ENCODE measurements around the gene NUDT19.
A peak's percentile ranks its signal among the peaks of the same experiment; 100 is the strongest.
"Not testable (repeated sequence)": the region's sequence is repeated elsewhere in the genome, so short reads cannot be mapped to it uniquely, and the experiment has no call there.

The NUDT19 gene

DNA sequence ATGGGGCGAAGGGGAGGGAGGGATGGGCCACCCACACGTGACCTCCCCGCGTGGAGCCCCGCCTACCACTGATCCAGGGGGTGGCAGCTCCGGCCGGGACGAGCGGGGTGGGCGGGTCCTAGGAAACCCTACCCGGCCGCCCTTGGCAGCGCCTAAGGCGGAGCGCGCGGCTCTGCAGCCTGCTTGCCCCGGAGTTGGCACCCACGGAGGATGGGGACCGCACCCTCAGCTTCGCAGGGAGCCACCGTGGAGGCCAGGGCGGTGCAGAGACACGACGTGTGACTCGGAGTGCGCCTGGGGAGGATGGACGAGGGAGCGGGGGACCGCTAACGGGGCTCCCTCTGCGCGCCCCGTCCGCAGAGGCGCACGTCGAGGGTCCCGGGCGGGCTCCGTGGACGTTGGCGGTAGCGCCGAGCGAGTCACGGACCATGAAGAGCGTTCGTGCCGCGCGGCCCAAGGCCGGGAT is 15.9 kb upstream of the NUDT19 start, which contains the start of gene RGS9BP:
Gene RGS9BP (plus strand): TSS at position 129 of the 466 bp plus-strand sequence. CDS start 416 bp downstream, outside the sequence.
- peak; percentile 38 for DNase-seq (ENCODE audit: low read depth)

DNA sequence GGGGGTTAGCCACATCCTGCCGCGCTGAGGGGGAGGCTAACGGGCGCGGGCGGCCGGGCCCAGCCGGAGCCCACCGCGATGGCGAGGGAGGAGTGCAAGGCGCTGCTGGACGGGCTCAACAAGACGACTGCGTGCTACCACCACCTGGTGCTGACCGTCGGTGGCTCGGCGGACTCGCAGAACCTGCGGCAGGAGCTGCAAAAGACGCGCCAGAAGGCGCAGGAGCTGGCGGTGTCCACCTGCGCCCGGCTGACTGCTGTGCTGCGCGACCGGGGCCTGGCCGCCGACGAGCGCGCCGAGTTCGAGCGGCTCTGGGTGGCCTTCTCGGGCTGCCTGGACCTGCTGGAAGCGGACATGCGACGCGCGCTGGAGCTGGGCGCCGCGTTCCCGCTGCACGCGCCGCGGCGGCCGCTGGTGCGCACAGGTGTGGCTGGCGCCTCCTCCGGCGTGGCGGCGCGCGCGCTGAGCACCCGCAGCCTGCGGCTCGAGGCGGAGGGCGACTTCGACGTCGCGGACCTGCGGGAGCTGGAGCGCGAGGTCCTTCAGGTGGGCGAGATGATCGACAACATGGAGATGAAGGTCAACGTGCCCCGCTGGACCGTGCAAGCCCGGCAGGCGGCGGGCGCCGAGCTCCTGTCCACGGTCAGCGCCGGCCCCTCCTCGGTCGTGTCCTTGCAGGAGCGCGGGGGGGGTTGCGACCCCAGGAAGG is 15.3 kb upstream of the NUDT19 start:
- no peak for DNase-seq (ENCODE audit: low read depth)

DNA sequence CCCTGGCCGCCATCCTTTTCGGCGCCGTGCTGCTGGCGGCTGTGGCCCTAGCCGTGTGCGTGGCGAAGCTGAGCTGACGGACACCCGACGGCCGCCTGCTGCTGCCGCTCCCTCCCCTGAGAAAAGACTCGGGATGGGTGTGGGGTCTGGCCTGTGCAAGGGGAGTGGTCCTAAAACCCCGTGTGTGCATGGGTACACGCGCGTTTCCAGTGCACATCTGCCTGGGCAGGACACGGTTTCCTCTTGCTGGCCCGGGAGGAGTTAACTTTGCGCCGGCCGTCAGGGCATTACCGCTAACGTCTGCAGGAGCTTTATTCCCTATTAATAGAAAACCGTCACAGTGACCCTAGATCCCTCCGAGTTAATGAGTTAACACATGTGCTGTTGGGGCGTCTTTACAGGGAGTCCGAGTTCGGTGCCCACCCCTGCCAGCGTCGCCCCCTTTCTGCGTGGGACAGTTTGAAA is 14.7 kb upstream of the NUDT19 start:
- no peak for DNase-seq (ENCODE audit: low read depth)

DNA sequence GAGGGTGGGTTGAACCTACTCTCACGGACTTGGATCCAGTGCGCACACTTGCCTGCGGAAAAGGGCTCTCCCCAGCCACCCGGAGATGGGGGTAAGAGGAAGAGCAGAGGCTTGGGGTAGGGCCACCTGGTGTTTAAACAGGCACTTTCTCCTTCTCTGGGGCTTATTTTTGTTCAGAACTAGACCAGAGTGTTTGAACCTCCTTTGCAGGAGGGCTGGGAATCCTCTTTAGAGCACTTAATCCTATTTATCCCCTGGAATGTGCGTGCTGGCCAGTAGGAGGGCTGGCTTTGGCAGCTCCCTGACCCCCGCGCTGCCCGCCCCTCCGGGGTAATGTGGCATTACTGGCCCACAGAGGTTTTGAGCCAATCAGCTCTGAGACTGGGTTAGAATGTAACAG is 14.0 kb upstream of the NUDT19 start:
- no peak for DNase-seq (ENCODE audit: low read depth)

DNA sequence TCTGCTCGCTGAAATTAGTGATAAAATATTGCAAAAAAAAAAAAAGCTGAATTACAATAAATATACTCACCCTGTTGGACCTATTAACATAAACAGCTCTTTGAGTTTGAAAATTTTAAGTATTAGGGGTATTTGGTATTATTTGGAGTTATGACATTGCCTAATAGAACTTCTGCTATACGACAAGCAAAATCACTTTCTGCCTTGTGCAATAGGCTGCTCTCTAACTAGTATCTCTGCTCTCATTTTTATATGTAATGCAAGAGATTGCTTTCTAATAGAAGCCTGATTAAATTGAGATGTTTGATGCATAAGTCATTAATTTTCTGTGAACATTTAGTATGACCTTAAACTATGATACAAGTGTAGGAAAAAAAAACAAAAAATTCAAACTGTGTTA is 10.6 kb upstream of the NUDT19 start:
- no peak for DNase-seq (ENCODE audit: low read depth)

DNA sequence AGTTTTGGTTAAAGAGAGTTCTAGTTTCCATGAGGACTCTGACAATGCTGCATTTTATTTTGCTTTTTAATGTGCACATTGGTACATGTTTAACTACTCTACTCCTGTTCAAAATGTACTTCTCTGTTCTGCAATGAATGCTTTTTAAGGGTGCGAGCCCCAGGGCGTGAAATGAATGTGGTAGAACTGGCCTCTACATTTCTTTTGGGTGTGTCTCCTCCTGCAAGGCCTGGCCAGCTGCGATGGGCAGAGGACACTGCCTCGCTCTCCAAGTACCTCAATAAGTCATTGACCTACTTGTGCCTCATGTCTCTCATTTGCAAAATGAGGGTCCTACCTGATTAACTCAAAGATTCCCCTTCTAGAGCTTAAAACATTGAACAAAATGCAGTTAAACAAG is 9.3 kb upstream of the NUDT19 start:
- DNase-seq (ENCODE audit: low read depth) = no peak

DNA sequence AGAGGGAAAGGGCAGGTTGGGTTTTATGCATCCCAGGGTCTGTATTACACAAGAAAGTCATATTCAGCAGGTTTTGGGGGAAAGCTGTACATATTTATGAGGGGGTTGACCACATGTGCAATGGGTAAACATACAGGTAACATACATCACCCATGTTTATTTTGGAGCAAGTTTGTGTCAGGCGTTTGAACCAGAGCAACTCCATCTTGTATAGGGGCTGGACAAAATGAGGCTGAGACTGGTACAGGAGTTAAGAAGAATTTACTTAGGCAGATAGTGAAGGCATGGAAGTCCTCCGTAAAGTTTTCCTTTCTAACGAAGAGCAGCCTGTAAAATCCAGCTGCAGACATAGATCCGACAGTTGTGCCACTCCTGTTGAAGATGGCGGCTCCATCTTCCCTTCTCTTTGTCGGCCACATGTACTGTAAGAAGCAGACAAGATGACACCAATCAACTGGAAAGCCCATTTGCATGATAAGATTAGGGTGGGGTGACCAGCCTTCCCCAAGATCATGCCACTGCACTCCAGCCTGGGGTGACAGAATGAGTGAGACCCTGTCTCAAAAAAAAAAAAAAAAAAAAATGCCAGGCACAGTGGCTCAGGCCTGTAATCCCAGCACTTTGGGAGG is 4.7 kb upstream of the NUDT19 start:
- no peak for DNase-seq (ENCODE audit: low read depth)

DNA sequence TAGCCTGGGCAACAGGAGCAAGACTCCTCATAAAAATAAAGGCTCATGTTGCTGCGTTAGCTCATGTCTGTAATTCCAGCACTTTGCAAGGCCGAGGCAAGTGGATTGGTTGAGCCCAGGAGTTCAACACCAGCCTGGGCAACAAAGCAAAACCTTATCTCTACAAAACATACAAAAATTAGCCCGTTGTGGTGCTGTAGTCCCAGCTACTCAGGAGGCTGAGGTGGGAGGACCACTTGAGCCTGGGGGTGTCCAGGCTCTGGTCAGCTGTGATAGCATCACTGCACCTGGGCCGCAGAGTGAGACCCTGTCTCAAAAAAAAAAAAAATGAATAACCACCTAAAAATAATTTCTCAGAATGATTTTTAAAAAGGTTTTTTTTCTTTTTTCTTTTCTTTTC is 3.9 kb upstream of the NUDT19 start:
- DNase-seq (ENCODE audit: low read depth) = no peak

DNA sequence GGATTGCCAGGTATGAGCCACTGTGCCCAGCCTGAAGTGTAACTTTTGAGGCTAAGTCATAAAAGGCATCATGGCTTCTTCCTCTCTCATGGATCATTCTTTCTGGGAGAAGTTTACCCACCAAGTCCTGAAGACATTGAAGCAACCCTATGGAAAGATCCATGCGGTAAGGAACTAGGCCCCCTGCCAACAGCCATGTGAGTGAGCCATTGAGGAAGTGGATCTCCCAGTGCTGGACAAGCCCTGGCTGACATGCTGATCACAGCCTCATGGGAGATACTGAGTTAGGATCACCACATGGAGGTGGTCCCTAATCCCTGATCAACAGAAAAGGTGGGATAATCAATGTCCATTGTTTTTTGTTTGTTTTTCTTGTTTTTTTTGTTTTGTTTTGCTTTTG is 3.3 kb upstream of the NUDT19 start:
- DNase-seq (ENCODE audit: low read depth) = no peak

DNA sequence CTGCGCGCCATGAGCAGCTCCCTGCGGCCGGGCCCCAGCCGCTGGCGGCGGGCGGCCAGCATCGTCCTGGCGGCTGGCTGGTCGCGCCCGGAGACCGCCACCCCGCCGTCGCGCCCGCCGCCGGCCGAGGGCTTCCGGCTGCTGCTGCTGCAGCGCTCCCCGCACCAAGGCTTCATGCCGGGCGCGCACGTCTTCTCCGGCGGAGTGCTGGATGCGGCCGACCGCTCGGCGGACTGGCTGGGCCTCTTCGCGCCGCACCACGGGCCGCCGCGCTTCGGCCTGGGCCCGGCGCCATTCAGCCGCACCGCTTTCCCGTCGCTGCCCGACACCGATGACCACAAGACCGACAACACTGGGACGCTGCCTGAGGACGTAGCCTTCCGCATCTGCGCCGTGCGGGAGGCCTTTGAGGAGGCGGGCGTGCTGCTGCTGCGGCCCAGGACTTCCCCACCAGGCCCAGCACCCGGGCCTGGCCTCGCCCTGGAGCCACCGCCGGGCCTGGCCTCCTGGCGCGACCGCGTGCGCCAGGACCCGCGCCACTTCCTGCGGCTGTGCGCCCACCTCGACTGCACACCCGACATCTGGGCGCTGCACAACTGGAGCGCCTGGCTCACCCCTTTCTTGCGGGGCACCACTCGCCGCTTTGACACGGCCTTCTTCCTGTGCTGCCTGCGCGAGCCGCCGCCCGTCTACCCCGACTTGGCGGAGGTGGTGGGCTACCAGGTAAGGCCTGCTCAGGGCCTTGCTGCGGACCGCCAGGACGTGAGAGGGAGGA is 518 bp downstream of the NUDT19 start:
- no peak for DNase-seq (ENCODE audit: low read depth)

DNA sequence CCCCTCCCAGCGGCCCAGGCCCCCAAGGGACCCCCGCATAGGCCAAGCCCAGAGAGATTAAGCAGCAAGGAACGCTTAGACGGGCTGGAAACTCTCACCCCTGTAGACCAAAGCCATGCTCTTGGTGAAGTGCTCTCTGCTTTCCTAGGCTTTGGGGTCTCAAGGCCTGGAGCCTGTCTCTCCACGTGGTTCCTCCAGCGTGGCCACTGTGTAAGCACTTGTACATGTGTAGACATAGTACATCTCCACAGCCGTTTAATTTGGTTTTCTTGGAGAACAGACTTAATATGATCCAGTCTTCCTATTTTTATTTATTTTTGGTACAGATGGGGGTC is 1.1 kb downstream of the NUDT19 start:
- no peak for DNase-seq (ENCODE audit: low read depth)

DNA sequence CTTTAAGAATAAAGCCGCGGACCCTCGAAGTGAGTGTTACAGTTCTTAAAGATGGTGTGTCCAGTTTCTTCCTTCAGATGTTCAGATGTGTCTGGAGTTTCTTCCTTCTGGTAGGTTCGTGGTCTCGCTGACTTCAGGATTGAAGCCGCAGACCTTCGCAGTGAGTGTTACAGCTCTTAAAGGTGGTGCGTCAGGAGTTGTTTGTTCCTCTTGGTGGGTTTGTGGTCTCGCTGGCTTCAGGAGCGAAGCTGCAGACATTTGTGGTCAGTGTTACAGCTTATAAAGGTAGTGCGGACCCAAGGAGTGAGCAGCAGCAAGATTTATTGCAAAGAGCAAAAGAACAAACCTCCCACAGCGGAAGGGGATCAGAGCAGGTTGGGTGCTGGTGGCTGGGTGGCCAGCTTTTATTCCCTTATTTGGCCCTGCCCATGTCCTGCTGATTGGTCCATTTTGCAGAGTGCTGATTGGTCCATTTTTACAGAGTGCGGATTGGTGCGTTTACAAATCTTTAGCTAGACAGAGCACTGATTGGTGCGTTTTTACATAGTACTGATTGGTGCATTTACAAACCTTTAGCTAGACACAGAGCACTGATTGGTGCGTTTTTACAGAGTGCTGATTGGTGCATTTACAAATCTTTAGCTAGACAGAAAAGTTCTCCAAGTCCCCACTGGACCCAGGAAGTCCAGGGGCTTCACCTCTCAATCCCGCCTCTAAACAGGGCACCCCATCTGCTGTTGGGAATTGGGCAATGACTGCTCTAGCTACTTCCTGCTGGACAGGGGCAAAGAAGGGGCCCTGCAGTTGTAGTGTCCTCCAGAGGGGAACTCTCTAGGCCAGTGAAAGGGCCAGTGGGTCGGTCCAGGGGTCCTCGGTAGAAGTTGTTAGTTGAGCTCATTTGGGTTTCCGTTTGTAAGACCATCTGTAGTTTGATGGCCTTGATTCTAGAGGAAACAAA is 1.8 kb downstream of the NUDT19 start:
- not testable (repeated sequence) for DNase-seq (ENCODE audit: low read depth)

DNA sequence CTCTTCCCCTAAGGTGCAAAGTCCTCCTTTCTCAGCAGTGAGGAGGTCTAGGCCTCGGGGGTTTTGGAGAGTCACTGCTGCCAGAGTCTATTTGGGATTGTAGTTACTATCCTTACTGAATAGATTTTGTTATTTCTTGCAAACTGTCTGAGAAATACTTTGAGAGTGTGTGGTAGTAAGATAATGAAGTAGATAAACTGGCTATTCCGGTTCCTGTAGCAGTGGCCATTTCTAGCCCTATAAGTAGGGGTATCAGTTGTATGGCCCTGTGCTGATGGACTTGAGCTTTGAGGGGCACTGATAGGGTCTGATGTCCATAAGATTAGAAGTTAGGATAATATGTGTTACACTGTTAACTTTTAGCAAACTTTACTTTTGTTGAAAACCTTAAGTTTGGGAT is 2.7 kb downstream of the NUDT19 start:
- not testable (repeated sequence) for DNase-seq (ENCODE audit: low read depth)

DNA sequence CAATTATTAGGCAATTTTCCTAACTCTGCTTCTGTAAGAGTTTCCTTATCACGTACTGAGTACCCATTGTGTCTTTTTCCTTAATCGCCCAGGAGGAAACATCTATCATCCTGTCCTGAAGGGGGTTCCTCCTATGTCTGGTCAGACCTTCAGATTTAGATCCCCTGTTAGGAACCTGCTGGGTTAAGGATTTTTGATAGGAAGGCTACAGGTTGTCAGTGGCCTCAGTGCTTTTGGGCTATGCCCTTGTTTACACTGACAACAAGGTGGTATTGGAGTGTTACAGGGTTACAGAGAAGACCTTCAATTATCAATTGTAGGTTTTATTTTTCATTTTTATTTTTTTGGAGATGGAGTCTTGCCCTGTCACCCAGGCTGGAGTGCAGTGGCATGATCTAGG is 3.2 kb downstream of the NUDT19 start:
- not testable (repeated sequence) for DNase-seq (ENCODE audit: low read depth)

DNA sequence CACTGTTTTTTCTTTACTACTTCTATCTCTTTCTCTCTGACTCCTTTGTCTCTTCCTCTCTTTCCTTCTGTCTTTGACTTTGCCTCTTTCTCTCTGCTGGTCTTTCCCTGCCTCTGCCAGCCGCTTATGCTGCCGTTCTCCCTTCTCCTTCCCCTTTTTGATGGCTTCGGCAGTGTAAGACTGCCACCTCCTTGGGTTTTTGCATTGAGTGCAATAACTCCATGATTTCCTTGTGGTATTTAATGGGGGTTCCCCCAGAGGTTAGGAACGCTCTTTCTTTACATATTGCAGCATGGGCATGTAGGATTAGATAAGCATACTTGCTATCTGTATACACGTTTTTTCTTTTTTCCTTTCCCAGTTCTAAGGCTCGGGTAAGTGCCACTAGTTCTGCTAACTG is 3.9 kb downstream of the NUDT19 start:
- not testable (repeated sequence) for DNase-seq (ENCODE audit: low read depth)

DNA sequence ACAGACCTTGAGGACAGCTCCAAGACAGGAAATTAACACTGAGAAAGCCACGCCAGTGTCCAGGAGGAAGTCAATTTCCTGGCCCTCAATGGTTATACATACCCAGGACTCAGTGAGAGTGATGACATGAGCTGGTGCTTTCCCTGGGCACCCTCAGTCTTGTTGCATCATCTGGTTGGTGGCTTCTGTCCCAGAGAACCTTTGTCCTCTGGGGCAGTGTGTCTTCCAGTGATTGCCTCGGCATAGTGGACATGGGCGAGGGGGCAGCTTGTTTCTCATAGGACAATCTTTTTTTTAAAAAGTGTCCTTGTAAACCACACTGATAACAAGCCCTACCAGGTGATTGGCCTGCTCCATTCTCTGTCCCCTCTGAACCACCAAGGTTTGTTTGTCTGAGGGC is 5.2 kb downstream of the NUDT19 start:
- not testable (repeated sequence) for DNase-seq (ENCODE audit: low read depth)

DNA sequence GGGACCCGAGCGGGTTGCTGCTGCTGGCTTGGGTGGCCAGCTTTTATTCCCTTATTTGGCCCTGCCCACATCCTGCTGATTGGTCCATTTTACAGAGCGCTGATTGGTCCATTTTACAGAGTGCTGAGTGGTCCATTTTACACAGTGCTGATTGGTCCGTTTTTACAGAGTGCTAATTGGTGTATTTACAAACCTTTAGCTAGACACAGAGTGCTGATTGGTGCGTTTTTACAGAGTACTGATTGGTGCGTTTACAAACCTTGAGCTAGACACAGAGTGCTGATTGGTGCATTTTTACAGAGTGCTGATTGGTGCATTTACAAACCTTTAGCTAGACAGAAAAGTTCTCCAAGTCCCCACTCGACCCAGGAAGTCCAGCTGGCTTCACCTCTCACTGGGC is 8.5 kb downstream of the NUDT19 start:
- not testable (repeated sequence) for DNase-seq (ENCODE audit: low read depth)

DNA sequence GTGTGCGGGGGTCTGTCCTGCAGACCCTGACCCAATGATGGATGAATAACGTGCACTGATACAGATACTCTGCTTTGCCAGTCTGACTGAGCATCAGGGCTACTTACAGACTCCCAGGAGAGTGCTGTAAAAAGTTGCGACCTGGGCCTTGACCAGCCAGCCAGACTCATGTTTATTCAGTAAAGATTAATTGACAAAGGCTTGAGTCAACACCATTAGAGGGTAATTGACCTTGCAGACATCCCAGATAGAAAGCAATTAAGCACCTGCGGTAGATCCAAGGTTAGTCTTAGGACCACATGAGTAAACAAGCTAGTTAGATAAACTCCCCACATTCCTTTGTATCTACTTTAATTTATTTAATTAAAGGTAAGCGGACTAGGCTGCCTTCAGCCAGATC is 10.4 kb downstream of the NUDT19 start:
- no peak for DNase-seq (ENCODE audit: low read depth)

DNA sequence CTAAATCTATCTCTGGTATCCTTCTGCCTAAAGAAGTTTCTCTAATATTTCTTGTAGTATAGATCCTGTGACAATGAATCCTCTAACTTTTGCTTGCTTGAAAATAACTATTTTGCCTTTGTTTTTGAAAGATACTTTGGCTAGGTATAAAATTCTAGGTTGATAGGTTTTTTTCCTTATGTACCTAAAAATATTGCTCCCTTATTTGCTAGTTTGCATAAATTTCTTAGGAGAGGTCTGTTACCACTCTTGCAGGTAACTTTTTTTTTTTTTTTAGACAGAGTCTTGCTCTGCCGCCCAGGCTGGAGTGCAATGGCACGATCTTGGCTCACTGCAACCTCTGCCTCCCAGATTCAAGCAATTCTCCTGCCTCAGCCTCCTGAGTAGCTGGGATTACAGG is 12.4 kb downstream of the NUDT19 start:
- not testable (repeated sequence) for DNase-seq (ENCODE audit: low read depth)

DNA sequence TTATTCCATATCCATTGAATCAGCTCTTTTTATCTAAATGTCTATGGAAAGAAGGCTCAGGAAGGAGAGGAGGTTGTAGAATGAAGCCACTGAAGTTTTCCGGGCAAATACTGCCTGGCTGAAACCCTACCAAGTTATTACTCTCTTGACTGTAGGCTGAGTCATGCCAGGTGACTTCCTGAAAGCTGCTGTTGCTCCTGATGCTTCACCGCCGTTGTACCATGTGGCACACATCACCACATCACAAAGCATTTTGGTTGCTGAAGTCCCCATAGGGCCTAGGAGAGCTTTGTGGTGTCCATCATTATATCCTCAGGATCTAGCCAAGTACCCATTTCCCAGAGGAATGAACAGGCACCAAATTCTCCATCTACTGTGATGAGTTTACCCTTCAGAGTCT is 16.8 kb downstream of the NUDT19 start:
- no peak for DNase-seq (ENCODE audit: low read depth)

DNA sequence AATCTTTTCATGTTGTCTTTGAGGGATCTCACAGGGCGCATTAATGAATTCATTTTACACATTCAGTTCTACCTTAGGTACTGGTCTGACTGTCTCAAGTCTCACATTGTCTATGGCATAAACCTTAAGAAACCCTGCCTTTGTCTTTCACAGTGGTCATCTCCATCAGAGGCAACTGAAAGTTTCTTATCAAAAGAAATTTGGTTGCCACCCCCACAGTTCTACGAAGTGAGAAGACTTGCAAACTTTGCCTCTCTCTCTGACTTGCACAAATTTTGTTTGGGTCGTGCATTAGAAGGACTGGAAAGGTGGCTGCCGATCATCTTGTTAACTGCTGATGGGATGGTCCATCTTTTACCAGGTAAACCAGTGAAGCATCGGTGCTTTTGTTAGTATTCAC is 17.4 kb downstream of the NUDT19 start:
- no peak for DNase-seq (ENCODE audit: low read depth)

DNA sequence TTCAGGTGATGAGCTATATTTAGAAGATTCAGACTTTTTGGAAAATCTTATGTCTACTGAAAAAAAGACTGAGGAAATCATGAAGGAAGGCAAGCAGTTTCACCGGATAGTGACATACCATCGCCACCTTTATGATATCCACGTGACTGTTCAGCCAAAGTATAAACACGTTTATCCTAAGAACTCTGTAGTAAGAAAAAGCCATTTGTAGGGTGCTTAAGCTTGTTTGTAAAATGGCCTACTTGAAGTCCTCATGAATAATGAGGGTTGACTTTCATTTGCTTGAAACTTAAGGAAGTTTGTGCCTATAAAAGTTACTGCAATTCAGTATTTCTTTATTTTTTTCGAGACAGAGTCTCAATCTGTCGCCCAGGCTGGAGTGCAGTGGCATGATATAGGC is 20.1 kb downstream of the NUDT19 start:
- DNase-seq (ENCODE audit: low read depth) = no peak

All from HS-5 (cell line).